ENCODE data around the gene SLIRP.
"Not testable (repeated sequence)": the region's sequence is repeated elsewhere in the genome, so short reads cannot be mapped to it uniquely, and the experiment has no call there.

Gene SLIRP

DNA sequence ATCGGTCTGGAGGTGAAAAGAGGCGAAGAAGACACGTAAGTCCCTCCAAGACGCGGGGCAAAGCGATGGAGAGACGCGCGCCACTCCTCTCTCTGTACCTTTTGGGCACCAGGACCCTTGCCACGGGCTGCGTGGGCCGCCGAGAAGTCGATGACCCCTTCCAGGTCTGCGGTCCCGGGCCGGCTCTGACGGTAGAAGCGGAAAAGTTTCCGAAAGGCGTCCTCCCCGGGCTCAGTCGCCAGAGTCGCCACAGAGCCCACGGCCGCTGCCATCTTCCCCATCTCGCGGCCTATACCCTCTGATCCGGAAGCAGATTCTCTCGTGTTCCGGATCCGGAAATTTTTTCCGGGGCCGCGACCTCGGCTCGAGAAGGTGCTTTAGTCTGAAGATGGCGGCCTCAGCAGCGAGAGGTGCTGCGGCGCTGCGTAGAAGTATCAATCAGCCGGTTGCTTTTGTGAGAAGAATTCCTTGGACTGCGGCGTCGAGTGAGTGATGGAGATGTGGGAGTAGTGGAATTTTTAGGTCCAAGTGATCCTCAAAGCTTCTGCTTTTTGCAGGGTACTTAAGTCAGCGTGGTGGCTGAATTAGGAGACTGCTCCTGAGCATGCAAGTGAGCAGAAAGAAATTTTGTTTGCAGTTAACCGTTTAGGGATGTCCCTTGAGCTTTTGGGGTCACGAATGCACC lies at the start of gene SLIRP, which contains the start of gene ALKBH1:
Gene SLIRP (plus strand): TSS at position 380 of the 685 bp plus-strand sequence. CDS start 9 bp downstream, at position 389.
Gene ALKBH1 (minus strand): TSS at position 300 of the 685 bp plus-strand sequence. CDS start 19 bp downstream, at position 281.
- DNase-seq, result peak; percentile 59

DNA sequence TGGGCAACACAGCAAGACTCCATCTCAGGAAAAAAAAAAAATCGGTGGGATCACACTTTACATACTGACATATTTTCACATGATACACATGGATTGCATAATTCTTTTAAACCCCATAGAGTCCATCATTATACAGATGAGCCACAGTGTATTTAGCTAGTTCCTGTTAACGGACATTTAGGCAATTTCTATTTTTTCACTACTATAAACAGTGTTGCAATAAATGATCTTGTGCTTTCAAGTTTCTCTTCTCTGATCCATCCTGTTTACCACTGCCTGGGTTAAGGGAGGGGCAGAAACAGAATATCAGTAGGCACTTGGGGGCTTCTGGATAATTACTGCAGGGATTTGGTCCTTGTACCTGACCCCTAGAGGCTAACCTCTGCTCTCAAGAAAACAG lies 48.1 kb upstream of the SLIRP start:
- no peak for DNase-seq

DNA sequence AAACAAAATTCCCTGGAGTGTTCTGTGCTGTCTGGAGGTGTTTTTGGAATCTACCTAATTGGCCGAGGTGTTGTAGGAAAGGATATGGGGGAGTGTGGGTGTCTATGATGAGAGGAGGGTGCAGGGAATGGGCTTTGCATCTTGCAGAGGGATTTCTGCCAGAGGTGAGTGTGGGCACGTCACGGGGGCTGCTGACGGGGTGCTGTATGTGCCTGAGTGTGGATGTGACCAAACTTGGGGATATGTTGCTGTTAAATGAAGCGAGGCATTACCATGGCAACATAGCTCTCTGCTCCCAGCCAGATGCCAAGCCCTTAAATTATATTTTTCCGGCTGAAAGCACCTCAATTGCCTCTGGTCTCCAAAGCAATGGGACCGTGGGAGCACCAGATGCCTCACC lies 47.1 kb upstream of the SLIRP start:
- no peak for DNase-seq

DNA sequence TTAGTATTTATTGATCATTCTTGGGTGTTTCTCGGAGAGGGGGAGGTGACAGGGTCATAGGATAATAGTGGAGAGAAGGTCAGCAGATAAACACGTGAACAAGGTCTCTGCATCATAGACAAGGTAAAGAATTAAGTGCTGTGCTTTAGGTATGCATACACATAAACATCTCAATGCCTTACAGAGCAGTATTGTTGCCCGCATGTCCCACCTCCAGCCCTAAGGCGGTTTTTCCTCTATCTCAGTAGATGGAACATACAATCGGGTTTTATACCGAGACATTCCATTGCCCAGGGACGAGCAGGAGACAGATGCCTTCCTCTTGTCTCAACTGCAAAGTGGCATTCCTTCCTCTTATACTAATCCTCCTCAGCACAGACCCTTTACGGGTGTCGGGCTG lies 46.3 kb upstream of the SLIRP start:
- not testable (repeated sequence) for DNase-seq

DNA sequence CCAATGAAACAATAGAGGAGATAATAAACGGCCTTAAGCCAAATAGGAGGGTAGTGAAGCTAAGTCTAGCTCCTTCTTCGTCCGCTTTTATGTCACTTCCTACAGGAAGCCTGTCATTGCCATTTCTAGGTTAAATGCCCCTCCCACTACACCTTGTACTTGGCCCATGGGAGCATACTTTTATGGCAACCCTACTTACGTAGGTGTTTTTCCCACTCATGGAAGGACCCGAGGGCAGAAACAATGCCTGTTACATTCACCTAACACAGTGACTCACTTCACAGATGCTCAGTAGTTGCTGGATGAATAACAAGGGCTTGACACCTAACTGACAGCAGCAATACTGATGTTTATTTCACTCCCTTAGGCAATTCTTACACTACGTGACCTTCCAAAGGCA lies 44.6 kb upstream of the SLIRP start:
- DNase-seq, result no peak

DNA sequence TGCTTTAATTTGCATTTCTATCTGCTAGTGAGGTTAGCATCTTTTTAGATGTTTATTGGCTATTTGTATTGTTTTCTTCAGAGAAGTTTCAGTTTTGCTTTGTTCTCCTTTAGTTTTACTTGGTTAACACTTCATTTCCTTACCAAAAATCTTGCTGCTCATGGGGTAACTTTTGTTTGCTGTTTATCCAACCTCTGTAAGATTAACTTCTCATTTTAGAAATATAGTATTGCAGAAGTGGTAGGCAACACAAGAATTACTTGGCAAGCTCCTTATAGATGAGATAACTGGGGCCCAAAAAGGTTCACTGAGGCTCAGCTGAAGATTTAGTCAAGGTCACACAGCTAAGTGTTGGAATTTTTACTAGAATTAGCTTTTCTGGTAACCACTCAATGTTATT lies 40.6 kb upstream of the SLIRP start:
- DNase-seq, result no peak

DNA sequence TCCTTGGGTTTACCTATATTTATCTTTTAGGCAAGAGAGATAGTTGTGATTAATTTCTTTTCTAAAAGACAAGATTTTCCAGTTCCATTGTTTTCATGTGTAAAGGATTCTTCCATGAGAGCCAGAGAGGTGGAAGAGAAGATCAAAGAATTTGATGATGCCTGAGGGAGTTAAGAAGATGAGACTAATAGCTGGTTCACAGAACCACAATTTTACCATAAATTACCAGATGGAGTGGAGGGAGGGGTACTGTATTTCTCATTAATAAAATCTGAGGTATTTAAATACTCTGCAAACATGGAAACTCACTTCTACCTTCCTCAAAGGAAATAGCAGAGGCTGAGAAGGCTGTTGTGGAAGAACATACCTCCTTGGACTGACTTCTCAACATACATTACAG lies 34.7 kb upstream of the SLIRP start:
- DNase-seq, result no peak

DNA sequence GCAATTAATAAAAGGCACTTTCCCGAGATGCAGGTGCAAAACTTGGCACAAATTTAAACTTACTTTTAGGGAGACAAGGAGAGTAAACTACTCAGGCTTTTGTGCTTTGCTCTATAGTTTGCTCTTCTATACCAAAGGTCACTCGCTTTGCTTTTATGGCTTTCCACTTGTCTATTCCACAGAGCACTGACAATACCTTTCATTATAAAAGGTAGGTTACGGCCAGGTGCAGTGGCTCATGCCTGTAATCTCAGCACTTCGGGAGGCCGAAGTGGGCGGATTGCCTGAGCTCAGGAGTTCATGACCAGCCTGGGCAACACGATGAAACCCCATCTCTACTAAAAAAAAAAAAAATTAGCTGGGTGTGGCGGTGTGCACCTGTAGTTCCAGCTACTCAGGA lies 33.0 kb upstream of the SLIRP start:
- no peak for DNase-seq

DNA sequence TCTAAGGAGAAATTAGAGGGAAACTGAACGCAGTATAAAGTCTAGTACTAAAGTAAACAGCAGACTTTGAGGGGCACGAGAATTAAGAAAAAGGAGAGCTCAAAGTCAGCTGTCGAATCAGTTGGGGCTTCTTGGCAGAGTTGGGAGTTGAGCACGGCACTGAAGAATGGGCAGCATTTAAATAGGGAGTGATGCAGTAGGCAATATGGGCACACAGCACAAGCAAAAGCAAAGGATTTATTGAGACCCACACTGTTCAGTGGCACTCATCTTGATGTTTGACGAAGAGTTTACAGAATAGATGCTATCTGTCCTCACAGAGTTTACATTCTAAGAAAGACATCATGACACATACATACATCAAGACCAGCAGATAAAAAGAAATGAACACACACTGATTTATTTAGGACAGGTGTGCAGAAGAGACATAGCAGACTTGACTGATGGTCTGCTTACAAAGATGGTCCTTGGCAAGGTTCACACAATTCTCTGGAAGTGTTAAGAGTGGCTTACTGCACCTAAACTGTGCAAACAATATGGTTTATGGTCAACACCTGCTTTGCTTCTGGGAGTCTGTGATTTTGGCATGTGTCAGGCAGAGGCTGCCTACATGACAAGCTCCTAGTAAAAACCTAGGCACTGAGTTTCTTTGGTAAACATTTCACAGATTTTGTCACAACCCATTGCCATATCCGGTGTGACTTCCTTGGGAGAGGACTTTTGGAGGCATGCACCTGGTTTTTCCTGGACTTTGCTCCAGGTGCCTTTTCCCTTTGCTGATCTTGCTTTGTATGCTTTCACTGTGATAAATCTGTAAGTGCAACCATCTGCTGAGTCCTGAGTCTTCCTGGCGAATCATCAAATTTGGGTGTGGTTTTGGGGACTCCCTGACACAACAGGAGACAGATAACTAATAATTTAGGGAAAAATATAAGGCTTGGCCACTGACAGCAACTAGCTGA lies 26.4 kb upstream of the SLIRP start:
- no peak for DNase-seq

DNA sequence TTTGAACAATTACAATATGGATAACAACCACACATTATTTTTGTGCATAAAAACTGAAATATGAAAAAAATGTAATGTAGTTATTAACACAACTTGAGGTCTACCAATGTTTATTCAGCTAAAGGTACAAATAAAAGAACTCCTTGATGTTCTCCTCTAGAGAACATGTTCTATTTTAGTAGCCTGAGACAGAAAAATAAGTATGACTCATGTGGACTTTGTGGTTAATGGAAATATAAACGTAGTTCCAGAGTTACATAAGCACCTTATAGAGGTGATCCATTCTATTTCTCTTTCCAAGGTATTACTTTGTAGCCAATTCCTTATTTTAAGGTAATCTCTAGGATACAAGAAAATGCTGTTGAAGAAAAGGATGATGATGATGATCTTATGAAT lies 25.7 kb upstream of the SLIRP start:
- DNase-seq, result no peak

DNA sequence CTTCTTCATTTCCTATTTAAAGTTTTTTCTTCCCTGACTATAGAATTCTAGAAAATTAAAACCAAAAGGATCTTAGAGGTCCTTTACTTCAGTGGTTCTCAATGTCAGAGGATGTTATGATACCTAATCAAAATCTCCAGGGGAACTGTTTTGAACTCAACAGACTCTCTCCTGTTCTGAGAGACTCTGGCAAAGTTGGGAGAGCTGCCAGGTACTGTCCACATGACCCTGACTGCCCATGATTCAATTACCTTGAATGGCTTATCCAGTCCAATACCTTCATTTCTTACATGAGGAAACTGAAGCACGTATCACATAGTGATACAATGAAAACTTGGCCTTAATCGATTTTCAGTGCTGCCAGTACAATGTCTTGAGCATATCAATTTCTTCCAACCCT lies 16.6 kb upstream of the SLIRP start:
- DNase-seq, result no peak

DNA sequence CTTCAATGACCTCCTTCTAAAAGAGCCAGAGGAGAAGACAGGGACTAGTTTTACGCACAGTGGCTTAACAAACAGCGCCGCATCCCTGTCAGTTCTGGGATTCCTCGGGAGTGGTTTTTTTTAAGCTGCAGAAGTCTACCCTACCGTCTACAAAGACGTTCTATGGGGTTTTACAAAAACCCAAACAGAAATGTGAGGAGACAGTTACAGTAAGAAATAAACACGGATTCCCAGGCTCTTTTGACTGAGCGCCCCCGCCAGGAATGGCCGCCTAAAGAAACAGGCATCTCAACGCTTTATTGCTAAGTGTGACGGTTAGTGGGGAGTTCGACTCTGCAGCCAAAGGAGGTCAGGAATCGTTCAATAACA lies 564 bp upstream of the SLIRP start:
- peak; percentile 52 for DNase-seq

DNA sequence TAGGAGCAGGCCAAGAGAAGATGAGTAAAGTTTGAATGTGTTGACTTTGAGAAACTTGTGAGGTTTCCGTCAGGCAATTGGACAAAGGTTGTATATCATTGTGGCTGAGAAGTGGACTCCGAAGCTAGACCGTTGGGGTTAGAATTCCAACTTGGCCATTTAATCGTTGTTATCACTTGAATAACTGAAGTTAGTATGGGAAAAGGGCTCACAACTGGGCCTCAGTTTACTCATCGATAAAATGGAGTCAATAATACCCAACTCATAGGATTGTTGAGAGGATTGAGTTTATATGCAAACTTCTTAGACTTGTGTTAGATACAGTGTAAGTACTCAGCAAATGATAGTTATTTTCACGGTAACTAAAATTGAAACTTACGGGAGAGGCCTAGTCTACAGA lies 846 bp downstream of the SLIRP start:
- no peak for DNase-seq

DNA sequence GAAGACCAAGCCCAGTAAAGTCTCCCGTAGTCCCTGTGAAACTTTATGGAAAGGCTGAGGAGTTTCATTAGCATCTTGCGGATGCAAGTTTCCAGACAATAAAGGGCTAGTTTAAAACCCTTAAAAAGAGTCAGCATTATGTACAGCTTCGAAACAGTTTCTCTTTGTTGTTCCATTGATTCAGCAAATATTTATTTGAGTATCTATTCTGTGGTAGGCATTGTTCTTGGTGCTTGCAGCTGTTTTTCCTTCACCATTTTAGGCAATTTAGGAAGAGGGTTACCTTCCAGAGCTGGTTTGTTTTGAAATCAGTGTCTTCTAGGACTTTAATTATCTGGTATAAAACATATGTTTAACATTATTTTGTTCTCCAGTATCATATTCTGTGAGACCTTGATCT lies 1.5 kb downstream of the SLIRP start:
- DNase-seq, result no peak

DNA sequence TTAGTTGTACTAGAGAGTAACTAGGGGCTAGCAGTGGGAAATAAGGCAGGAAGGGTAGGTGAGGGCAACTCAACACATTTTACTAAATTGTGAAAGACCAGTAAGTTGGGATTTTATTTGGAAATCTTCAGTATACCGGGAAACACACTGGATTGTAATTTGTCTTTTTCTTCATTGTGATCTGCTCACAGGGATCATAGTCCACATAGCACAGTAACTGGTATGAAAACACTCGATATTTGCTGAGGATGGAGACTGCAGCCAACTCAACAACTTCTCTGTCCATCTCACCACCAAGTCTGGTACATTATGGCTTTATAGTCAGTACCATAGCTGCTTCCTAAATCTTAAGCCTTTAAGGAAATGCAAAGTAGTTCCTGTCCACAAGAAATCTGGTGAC lies 2.5 kb downstream of the SLIRP start:
- DNase-seq, result no peak

DNA sequence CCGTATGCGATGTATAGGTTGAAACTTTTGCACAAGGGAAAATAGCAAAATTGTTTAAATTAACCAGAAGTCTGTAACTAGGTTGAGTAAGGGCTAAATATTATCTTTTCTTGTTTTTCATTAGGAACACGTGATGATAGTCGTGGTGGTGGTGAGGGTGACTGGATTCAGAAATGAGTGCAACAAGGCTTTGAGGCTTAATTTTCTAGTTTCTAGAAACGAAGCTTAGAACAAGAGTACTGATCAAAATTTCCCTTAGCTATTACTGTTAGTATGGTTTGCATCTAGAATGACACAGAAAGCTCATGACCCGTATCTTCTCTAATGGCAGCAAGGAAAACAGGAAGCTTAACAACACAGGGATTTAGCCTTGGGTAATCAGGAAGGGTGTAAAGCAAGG lies 7.0 kb downstream of the SLIRP start:
- DNase-seq, result no peak

DNA sequence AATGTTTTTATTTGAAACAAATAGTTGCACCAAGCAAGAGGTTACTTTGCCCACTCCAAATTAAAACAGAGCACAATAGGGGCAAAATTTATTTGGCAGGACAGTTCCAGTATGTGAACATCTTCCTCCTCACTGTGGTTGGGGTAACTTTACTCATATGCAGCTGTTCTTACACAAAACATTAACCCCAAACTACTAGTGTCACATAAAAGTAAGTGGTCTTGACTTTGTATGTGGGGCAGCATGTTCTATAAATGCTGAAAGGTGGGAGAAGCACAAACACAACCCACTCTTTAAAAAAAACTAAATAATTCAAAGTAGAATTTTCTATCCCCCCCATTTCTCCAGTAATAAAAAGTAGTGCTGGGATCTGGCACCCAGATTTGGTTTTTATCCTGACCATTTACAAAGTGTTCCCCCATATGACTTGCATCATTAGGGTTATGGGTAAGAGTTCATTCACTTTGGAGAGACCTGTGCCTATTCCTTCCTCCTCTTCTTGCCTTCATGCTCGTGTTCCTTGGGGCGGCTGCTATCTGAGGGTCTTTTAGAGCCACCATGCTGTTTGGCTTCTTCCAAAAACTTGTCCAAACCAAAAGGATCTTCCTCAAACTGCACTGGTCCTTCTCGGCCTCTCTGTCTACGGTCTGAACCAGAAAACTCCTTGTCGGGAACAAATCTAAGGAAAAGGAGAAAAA lies 9.9 kb downstream of the SLIRP start:
- no peak for DNase-seq

DNA sequence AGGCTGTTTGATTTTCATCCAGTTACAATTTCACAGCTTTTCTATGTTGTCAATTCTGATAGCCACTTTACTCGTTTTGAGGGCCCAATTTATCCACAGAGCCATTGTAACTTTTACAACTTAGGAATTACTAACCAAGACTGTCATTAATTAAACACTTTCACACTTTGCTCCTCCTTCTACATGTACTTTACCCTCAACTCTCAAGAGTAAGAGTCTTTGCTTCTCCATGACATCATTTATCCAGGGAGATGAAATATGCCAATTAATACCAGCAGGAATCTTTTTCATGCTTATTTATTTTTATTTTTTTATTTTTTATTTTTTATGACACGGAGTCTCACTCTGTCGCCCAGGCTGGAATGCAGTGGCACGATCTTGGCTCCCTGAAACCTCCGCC lies 13.5 kb downstream of the SLIRP start:
- no peak for DNase-seq

DNA sequence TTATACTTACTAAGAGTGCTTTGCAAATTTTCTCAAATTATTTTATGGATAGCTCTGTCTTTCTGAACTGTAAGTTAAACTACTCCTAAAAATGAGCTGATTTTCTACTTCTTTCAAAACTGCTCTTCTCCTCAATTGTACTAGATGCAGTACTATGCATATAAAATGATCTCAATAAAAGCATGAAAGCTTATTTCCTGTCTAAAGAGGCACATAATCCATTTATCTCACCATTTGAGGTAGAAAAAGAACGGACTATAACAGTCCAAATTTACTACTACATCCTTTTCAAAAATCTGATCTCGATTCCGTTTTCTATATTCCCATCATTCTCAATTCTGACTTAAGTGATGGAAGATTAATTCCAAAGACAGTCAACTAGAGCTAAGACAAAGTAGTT lies 14.4 kb downstream of the SLIRP start:
- no peak for DNase-seq

DNA sequence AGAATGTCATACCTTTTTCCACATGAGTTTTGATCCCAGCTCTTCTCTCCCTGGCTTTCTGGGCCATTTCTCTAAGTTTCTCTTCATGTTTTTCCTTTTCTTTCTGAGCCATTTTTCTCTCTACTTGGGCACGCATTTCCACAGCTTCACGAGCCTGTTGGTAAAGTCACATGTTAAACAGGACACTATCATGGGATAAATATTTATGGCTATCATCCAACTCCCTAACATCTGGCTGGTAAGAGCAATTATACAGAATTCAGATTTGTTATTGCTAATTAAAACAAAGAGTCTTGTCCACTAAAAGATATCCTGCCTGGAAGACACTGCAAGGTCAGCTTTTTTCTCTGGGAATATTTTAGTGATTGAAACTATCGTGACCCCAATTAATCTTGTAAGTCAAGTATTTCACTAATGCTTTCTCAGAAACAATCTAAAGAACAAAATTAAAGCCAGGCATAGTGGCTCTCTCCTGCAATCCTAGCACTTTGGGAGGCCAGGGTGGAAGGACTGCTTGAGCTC lies 23.1 kb downstream of the SLIRP start:
- DNase-seq, result no peak

DNA sequence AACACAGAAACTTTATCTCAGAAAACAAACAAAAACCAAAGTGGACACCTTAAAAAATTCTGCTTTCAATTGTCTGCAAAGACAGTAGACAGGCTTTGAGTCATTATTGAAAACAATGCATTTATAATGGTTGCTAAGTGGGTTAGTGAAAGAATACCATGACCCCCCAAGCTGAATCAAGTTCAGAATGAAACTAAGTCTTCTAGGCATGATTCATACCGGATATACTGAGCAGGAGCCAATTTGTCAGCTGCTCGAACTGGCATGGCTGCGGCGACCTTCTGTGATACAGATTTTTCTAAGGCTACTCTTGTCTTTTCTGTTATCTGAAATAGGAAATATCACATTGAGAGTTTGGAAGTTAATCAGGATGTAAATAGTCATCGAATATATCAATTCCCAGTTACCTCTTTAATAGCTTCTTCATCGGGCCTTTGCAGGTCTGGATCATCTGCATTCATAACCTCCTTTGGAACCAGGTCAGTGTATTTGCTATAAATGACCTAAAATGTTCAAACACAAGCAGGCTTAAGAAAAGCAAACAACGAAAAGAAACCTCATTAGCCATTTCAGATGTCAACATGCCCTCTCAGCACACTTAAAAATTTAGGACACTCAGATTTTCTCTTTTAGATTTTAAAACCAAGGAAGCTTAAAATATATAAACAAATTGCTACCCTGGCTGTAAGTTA lies 30.8 kb downstream of the SLIRP start:
- no peak for DNase-seq

DNA sequence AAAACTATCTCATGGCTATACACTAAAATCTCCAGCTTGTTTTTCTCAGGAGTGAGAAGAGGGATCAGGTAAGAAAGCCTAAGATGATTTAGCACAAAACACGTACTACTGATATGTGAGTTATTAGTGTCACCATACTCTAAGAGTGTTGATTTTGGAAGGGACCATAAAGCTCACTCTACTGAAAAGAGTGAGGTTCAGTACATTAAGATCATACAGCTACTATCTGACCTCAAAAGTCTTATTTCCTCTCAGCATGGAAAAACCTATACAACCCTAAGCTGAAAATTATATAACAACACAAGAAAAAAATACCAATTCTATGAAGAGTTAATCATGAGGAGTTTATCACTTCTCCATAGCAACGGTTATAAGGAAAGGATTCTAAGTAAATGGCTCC lies 33.5 kb downstream of the SLIRP start:
- DNase-seq, result no peak
